OCI-LY7 (cell line): ENCODE data around the gene SCN4A. TPM values are rescaled to one million over a fixed set of nuclear protein-coding genes. Genes with fewer than 3 reads are reported as not detected.
"Not testable (repeated sequence)": the region's sequence is repeated elsewhere in the genome, so short reads cannot be mapped to it uniquely, and the experiment has no call there.

Source experiments
- BruUV-seq: library from RNA; stranded (reverse); fragments of 400-500 nt; replicated peaks from 2 replicates; lab custom pipeline; 2021; lab: Mats Ljungman, UMichigan
- CTCF ChIA-PET: fragments of 300-600 bp; sonication (Branson Sonifier 250); formaldehyde crosslinking; loops from one replicate; lab custom pipeline; 2022; ENCODE audit warnings: antibody characterized with exemption; ENCODE audit not compliant: unreplicated experiment; lab: Charles Lee
- POLR2A ChIA-PET: fragments of 300-600 bp; sonication (Branson Sonifier 250); formaldehyde crosslinking; loops from one replicate; lab custom pipeline; 2022; ENCODE audit warnings: antibody characterized with exemption; lab: Charles Lee
- DNase-seq: peaks from one replicate; pipeline ENCODE4 v3.0.0-alpha.2; 2015; ENCODE audit warnings: low spot score
- H2AFZ ChIP-seq: fragments of 200-600 bp; sonication (generic), shearing (Covaris generic); 2 replicates; pipeline ENCODE4 v1.6.1; 2014; ENCODE audit warnings: mild to moderate bottlenecking, antibody characterized with exemption, low read length, moderate library complexity
- H3K27ac ChIP-seq: fragments of 200-600 bp; sonication (generic); 2 replicates; pipeline ENCODE4 v1.5.1; 2014; ENCODE audit warnings: mixed run types, low read depth, mild to moderate bottlenecking, moderate library complexity, low read length, inconsistent platforms; ENCODE audit not compliant: poor library complexity, severe bottlenecking
- H3K36me3 ChIP-seq: fragments of 200-600 bp; sonication (generic); 2 replicates; pipeline ENCODE4 v1.6.1; 2014; ENCODE audit warnings: mild to moderate bottlenecking, antibody characterized with exemption, low read length, moderate library complexity, mixed read lengths; ENCODE audit not compliant: insufficient read depth
- H3K4me1 ChIP-seq: fragments of 200-600 bp; sonication (generic); 2 replicates; pipeline ENCODE4 v1.5.1; 2014; ENCODE audit warnings: mild to moderate bottlenecking, low read length; ENCODE audit not compliant: insufficient read depth, poor library complexity, severe bottlenecking
- H3K4me2 ChIP-seq: fragments of 200-600 bp; sonication (generic); 2 replicates; pipeline ENCODE4 v1.6.1; 2014; ENCODE audit warnings: mild to moderate bottlenecking, low read length
- H3K4me3 ChIP-seq: fragments of 200-600 bp; sonication (generic); 2 replicates; pipeline ENCODE4 v1.5.1; 2014; ENCODE audit warnings: mild to moderate bottlenecking, low read depth, low read length; ENCODE audit not compliant: poor library complexity, severe bottlenecking
- H3K79me2 ChIP-seq: fragments of 200-600 bp; sonication (generic); 2 replicates; pipeline ENCODE4 v1.6.1; 2016; ENCODE audit warnings: low read depth, mild to moderate bottlenecking, low read length, moderate library complexity, mixed read lengths; ENCODE audit not compliant: insufficient read depth
- H3K9me2 ChIP-seq: fragments of 200-600 bp; sonication (generic); 2 replicates; pipeline ENCODE4 v1.6.1; 2016; ENCODE audit warnings: mild to moderate bottlenecking, low read length, mixed read lengths; ENCODE audit not compliant: insufficient read depth
- H3K9me3 ChIP-seq: fragments of 200-600 bp; sonication (generic); 2 replicates; pipeline ENCODE4 v1.6.1; 2014; ENCODE audit warnings: mild to moderate bottlenecking, mixed run types, low read length, mixed read lengths
- H4K20me1 ChIP-seq: fragments of 200-600 bp; sonication (generic); 2 replicates; pipeline ENCODE4 v1.6.1; 2014; ENCODE audit warnings: mild to moderate bottlenecking, antibody characterized with exemption, low read length, moderate library complexity, mixed read lengths; ENCODE audit not compliant: insufficient read depth
- CTCF ChIP-seq: fragments of 200-600 bp; sonication (generic); conservative IDR thresholded peaks from 2 replicates; pipeline ENCODE4 v1.5.1; 2014; ENCODE audit warnings: mild to moderate bottlenecking, antibody characterized with exemption, low read length, moderate library complexity, mixed read lengths
- intact Hi-C: fragments of 100-400 bp; cut with micrococcal nuclease; formaldehyde crosslinking; loops from one replicate; pipeline ENCODE4 v1.10.0; 2022; ENCODE audit not compliant: unreplicated experiment
- small RNA-seq: library from RNA; depleted of rRNA; stranded (forward); fragments of <200 nt; gene quantifications from one replicate; pipeline ENCODE3, GENCODE V24; 2014
- total RNA-seq, 2 experiments: library from RNA; depleted of rRNA in 1 of 2; stranded (reverse); fragments of >200 nt in 1 of 2; shearing (Covaris generic) in 1 of 2; gene quantifications; 2 replicates each; pipeline ENCODE4 v1.2.3, GENCODE V29; 2014 to 2022

The SCN4A gene
- total RNA-seq, 2 experiments from 2014 or later = 6.4 to 9.0 TPM

- H3K4me2 ChIP-seq, H2AFZ ChIP-seq, H3K4me1 ChIP-seq, H3K9me2 ChIP-seq, BruUV-seq, H3K4me3 ChIP-seq, POLR2A ChIA-PET, intact Hi-C loops, H3K36me3 ChIP-seq, H3K27ac ChIP-seq, H3K79me2 ChIP-seq, H4K20me1 ChIP-seq, H3K9me3 ChIP-seq: not testable (repeated sequence)
- TF ChIP-seq CTCF = peak; percentile 66
- peak; percentile 60 for DNase-seq
- CTCF ChIA-PET = interaction anchor here (0.8 kb wide), 1 partner anchor 244 kb away, joined by 3 read pairs; no protein-coding TSS in a partner anchor
Observed at GRCh38 chr17:63889026-63889848, 83.5 kb downstream of the SCN4A start.

Small RNA genes within 50 kb of the gene (small RNA-seq; reads per million reads assigned to genes)
- gene AC127029.1 (not detected), gene GH1 (not detected)

Other genes starting within 250 kb of the SCN4A start
- 31.9 and 37.2 TPM in 2 replicates for gene STRADA, start 231.1 kb downstream of the SCN4A start, total RNA-seq (2014; rRNA removed; shearing (Covaris generic))
- gene STRADA, start 231.1 kb downstream of the SCN4A start, total RNA-seq (2022) = 68.0 and 80.3 TPM in 2 replicates
- gene CCDC47, start 199.3 kb downstream of the SCN4A start, total RNA-seq (2014; rRNA removed; shearing (Covaris generic)) = 27.5 and 37.6 TPM in 2 replicates
- gene CCDC47, start 199.3 kb downstream of the SCN4A start, total RNA-seq (2022) = 37.8 and 50.3 TPM in 2 replicates
- gene DDX42, start 198.7 kb downstream of the SCN4A start, total RNA-seq (2014; rRNA removed; shearing (Covaris generic)) = 74.1 and 85.1 TPM in 2 replicates
- gene DDX42, start 198.7 kb downstream of the SCN4A start, total RNA-seq (2022) = 145 and 156 TPM in 2 replicates
- 32.6 and 42.7 TPM in 2 replicates for gene PSMC5, start 145.5 kb downstream of the SCN4A start, total RNA-seq (2014; rRNA removed; shearing (Covaris generic))
- 80.0 and 105 TPM in 2 replicates for gene PSMC5, start 145.5 kb downstream of the SCN4A start, total RNA-seq (2022)
- gene FTSJ3, start 145.3 kb downstream of the SCN4A start, total RNA-seq (2014; rRNA removed; shearing (Covaris generic)) = 32.4 and 43.0 TPM in 2 replicates
- gene FTSJ3, start 145.3 kb downstream of the SCN4A start, total RNA-seq (2022) = 38.2 and 49.0 TPM in 2 replicates
- 112 and 120 TPM in 2 replicates for gene SMARCD2, start 130.2 kb downstream of the SCN4A start, total RNA-seq (2014; rRNA removed; shearing (Covaris generic))
- gene SMARCD2, start 130.2 kb downstream of the SCN4A start, total RNA-seq (2022) = 127 and 136 TPM in 2 replicates
- gene CSH2, start 99.2 kb downstream of the SCN4A start, total RNA-seq (2014; rRNA removed; shearing (Covaris generic)) = not detected in 2 replicates
- gene CSH2, start 99.2 kb downstream of the SCN4A start, total RNA-seq (2022) = not detected in 2 replicates
- not detected in 2 replicates for gene GH2, start 91.0 kb downstream of the SCN4A start, total RNA-seq (2014; rRNA removed; shearing (Covaris generic))
- not detected in 2 replicates for gene GH2, start 91.0 kb downstream of the SCN4A start, total RNA-seq (2022)
- not detected in 2 replicates for gene CSH1, start 76.3 kb downstream of the SCN4A start, total RNA-seq (2014; rRNA removed; shearing (Covaris generic))
- gene CSH1, start 76.3 kb downstream of the SCN4A start, total RNA-seq (2022) = not detected in 2 replicates
- gene CSHL1, start 61.7 kb downstream of the SCN4A start, total RNA-seq (2014; rRNA removed; shearing (Covaris generic)) = not detected in 2 replicates
- gene CSHL1, start 61.7 kb downstream of the SCN4A start, total RNA-seq (2022) = not detected in 2 replicates
- gene GH1, start 54.1 kb downstream of the SCN4A start, total RNA-seq (2014; rRNA removed; shearing (Covaris generic)) = 0.21 and 4.3 TPM in 2 replicates
- 0.96 TPM in 1 of 2 replicates, not detected in the other for gene GH1, start 54.1 kb downstream of the SCN4A start, total RNA-seq (2022)
- 743 and 751 TPM in 2 replicates for gene CD79B, start 40.6 kb downstream of the SCN4A start, total RNA-seq (2014; rRNA removed; shearing (Covaris generic))
- gene CD79B, start 40.6 kb downstream of the SCN4A start, total RNA-seq (2022) = 457 and 479 TPM in 2 replicates
- 0.16 TPM in 1 of 2 replicates, not detected in the other for gene PRR29, start 25.4 kb upstream of the SCN4A start, total RNA-seq (2014; rRNA removed; shearing (Covaris generic))
- 0.29 TPM in 1 of 2 replicates, not detected in the other for gene PRR29, start 25.4 kb upstream of the SCN4A start, total RNA-seq (2022)
- gene ICAM2, start 47.7 kb upstream of the SCN4A start, total RNA-seq (2014; rRNA removed; shearing (Covaris generic)) = 76.4 and 112 TPM in 2 replicates
- 79.1 and 88.7 TPM in 2 replicates for gene ICAM2, start 47.7 kb upstream of the SCN4A start, total RNA-seq (2022)
- gene ERN1, start 157.2 kb upstream of the SCN4A start, total RNA-seq (2014; rRNA removed; shearing (Covaris generic)) = 14.7 and 22.0 TPM in 2 replicates
- 65.6 and 70.3 TPM in 2 replicates for gene ERN1, start 157.2 kb upstream of the SCN4A start, total RNA-seq (2022)